ENCODE measurements around the gene IGSF1.

IGSF1 gene

GRCh38 chrX:131271826-131272225, 17.3 kb downstream of the IGSF1 start:
- DNase-seq = no peak

DNA sequence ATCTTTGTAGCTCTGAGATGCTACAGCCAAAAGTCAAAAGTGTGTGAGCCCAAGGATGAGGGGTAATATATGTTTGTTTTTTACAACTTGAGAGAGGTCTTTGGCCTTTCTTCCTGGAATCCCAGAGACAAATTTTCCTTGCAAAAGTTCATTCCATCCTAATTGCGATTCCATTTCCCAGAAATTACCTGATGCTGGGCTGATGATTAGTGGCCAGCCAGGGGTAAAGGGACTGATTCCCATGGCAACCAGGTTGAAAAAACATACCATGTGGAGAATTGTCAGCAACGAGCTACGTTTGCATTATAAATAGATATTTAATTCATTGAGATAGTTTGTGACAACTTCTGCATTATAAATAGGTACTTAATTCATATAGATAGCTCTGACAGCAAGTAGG, 17.8 kb downstream of the IGSF1 start:
- no peak for DNase-seq

- DNase-seq = no peak
Observed at GRCh38 chrX:131270080-131270479, 19.0 kb downstream of the IGSF1 start.

GRCh38 chrX:131264665-131265064, 24.4 kb downstream of the IGSF1 start:
- DNase-seq = no peak

- DNase-seq = no peak
Observed at GRCh38 chrX:131264053-131264452, 25.1 kb downstream of the IGSF1 start.

- DNase-seq = peak; percentile 70
Observed at GRCh38 chrX:131262738-131263679, 26.1 kb downstream of the IGSF1 start.

DNA sequence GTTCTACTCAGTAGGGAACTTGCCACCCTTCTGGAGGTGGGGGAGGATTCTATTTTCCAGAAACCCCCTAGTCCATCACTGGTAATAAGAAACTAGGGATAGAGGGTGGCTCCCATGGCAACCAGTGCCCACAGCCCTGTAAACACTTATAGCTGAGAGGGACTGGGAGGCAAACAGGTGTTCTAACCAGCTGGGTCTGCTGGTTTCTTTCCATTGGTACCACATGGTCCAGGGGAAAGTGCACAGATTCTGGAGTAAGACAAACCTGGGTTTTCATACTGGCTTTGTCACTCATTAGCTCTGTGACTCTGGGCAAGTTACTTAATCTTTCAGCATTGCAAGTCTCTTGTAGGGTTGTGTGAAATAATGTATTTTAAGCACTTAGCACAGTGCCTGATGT, 26.9 kb downstream of the IGSF1 start:
- DNase-seq = peak; percentile 67

GRCh38 chrX:131257367-131257766, 31.7 kb downstream of the IGSF1 start:
- DNase-seq = no peak

DNA sequence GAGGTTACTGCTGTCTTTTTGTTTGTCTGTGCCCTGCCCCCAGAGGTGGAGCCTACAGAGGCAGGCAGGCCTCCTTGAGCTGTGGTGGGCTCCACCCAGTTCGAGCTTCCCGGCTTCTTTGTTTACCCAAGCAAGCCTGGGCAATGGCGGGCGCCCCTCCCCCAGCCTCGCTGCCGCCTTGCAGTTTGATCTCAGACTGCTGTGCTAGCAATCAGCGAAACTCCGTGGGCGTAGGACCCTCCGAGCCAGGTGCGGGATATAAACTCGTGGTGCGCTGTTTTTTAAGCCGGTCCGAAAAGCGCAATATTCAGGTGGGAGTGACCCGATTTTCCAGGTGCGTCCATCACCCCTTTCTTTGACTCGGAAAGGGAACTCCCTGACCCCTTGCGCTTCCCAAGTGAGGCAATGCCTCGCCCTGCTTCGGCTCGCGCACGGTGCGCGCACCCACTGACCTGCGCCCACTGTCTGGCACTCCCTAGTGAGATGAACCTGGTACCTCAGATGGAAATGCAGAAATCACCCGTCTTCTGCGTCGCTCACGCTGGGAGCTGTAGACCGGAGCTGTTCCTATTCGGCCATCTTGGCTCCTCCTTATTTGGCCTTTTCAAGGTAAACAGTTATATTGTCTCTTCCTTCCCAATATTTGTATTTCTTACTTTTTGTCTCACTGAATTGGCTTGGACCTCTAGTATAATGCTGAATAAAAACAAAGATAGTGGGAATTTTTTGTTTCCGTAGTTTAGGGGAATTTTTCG, 37.9 kb downstream of the IGSF1 start:
- DNase-seq = peak; percentile 62

- no peak for DNase-seq
Observed at GRCh38 chrX:131239057-131239456, 50.0 kb downstream of the IGSF1 start.

- DNase-seq = no peak
Observed at GRCh38 chrX:131237363-131237762, 51.7 kb downstream of the IGSF1 start.

GRCh38 chrX:131235768-131236545, 53.1 kb downstream of the IGSF1 start:
- DNase-seq = peak; percentile 8

DNA sequence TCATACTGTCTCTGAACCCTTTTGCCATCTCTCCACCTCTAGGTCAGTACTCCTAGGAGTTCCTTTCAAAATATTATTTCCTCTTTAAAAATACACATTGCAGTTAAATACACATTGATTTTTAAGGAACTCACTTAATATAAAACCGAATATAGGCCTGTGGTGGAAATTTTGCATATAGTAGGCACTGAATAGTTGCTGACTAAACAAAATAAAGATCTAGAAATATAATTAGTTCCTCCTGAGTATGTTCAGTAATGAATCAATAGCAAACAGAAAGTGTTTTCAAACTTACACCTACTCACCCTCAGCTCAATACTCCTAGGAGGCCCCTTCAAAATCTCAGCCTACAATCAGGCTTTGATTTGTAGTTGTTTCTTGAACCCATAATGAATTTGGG, 61.5 kb downstream of the IGSF1 start:
- no peak for DNase-seq

DNA sequence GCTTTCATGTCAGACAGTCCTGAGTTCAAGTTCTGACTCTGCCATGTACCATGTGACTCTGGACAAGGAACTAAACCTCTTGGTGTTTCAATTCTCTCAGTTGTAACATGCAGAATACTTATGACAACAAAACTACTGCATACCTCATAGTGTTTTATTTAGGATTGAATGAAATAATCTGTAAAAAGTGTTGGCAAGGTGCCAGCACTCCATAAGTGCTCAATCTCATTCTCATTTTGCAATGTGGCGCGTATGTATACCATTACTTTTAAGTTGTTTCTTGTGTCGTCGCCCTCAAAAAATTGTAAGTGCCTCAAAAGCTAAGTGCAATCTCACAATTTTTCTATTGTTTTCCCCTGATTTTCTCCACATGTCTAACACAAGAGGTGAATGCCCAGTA, 62.5 kb downstream of the IGSF1 start:
- no peak for DNase-seq

- no peak for DNase-seq
Observed at GRCh38 chrX:131225078-131225477, 64.0 kb downstream of the IGSF1 start.

Measured in DMS53 (cell line).